ENCODE results near the gene PSAT1.

Gene PSAT1

DNA sequence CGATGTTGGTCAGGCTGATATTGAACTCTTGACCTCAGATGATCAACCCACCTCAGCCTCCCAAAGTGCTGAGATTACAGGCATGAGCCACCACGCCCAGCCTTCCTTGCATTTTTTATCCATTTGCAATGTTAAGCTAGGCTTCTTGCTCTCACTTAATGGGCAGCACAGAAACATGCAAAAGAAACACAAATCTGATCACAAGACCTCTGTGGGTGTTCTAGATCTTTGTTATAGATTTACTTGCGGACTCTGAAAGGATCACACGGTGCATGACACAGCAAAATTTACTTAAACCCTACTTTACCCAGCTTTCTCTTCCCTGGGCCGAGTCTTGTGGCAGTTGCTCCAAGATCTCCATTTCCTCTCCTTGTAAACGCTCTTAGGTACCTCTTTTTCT, 71.3 kb downstream of the PSAT1 start:
- no peak overlapping the region for H2BK12ac ChIP-seq (ENCODE audit: low read length)
- no peak overlapping the region for H3K27ac ChIP-seq (ENCODE audit: low read depth, low read length)
- H3K36me3 ChIP-seq (ENCODE audit: control insufficient read depth in 1 of 2, insufficient read depth in 2 of 2, low read length in 2 of 2), result no peaks in the 10 kb centered on the region
- H4K91ac ChIP-seq (ENCODE audit: low read depth, low read length), result no peak overlapping the region
- no peak overlapping the region for H2AK5ac ChIP-seq (ENCODE audit: low read length)
- H3K9me3 ChIP-seq (ENCODE audit: insufficient read depth, low read depth, low read length), result no peaks in the 10 kb centered on the region
- no peak overlapping the region for H3K9ac ChIP-seq (ENCODE audit: low read length)
- no CpG with 5 or more reads among the region's 6 CpGs for WGBS (ENCODE audit: extremely low coverage, insufficient coverage, insufficient read length)
- no peak overlapping the region for H3K23ac ChIP-seq (ENCODE audit: low read length)
- no peak overlapping the region for H3K4me3 ChIP-seq (ENCODE audit: low read depth, low read length)
- H3K18ac ChIP-seq (ENCODE audit: low read length), result no peak overlapping the region
- H3K4me2 ChIP-seq (ENCODE audit: low read length), result no peak overlapping the region
- H3K4me1 ChIP-seq (ENCODE audit: control insufficient read depth in 1 of 2, insufficient read depth in 2 of 2, low read length in 2 of 2), result peaks cover 0 to 2% of the 10 kb centered on the region in 2 experiments
- H3K79me2 ChIP-seq (ENCODE audit: control insufficient read depth, insufficient read depth, low read length, poor library complexity), result no peaks in the 10 kb centered on the region
- no peaks in the 10 kb centered on the region for H3K27me3 ChIP-seq (ENCODE audit: insufficient read depth, low read length)
- H4K8ac ChIP-seq (ENCODE audit: low read depth, low read length), result no peak overlapping the region
- no peak overlapping the region for H3K4ac ChIP-seq (ENCODE audit: low read depth, low read length)
- H3K79me1 ChIP-seq (ENCODE audit: low read length), result no peaks in the 10 kb centered on the region
- H2BK5ac ChIP-seq (ENCODE audit: low read depth, low read length, poor library complexity), result no peak overlapping the region
- H4K12ac ChIP-seq (ENCODE audit: low read depth, low read length), result no peak overlapping the region
- no peak overlapping the region for H2AFZ ChIP-seq (ENCODE audit: insufficient read depth, low read length, poor library complexity)
- no peak overlapping the region for H3K14ac ChIP-seq (ENCODE audit: low read length)
- no peak for DNase-seq
- no peak overlapping the region for H2BK120ac ChIP-seq (ENCODE audit: insufficient read depth, low read length, poor library complexity)

DNA sequence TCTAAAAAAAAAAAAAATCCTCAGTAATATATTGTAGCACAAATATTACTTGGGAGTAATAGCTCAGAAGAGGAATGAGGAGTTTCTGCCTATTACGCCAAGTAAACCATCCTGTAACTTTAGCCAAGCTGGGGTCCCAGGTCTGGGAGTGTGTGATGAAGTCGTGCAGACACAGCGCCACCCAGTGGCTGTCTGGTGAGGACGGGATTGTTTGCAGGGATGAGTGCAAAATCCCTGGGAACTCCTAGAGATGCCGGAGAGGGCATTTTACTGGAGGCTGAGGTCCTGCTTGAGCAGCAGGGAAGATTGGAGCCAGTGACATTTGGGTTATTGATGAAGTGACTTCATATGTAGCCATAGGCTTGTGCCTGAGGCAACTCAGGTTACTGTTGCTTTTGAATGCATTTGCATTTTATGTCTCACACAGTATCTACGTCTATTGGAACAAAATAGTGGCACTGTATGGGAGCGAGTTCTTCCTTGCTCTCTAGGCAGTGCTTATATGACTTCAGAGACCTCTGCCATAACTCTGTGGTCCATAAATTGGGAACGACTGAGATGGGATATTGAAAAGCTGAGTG, 72.8 kb downstream of the PSAT1 start:
- no CpG with 5 or more reads among the region's 8 CpGs for WGBS (ENCODE audit: extremely low coverage, insufficient coverage, insufficient read length)
- H4K8ac ChIP-seq (ENCODE audit: low read depth, low read length), result no peak overlapping the region
- H3K79me1 ChIP-seq (ENCODE audit: low read length), result no peaks in the 10 kb centered on the region

DNA sequence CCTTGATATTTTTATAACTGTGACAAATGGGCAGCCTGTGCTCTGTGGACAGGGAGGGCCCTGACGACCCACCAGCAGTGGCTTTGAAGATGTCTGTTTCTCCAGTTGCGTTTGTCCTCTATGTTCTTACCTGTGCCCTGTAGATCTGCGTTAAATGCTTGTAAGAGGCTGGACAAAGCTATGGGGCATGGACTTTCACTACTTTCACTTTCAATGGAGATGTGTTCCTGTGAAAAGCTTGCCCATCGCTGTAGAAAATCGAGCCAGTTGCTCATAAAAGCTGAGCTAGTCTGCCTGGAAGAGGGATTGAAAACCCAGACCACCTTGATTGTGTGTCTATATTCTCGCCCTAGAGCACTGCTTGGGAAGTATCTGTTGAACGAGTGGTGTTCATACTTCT, 74.1 kb downstream of the PSAT1 start:
- Histone ChIP-seq H4K91ac (ENCODE audit: low read depth, low read length) (no peak overlapping the region), H2BK120ac (ENCODE audit: insufficient read depth, low read length, poor library complexity) (no peak overlapping the region), H3K23ac (ENCODE audit: low read length) (no peak overlapping the region), H3K14ac (ENCODE audit: low read length) (peak overlapping the region; percentile 32), H3K9ac (ENCODE audit: low read length) (no peak overlapping the region), H3K4me2 (ENCODE audit: low read length) (no peak overlapping the region), H3K27me3 (ENCODE audit: insufficient read depth, low read length) (no peaks in the 10 kb centered on the region), H2AFZ (ENCODE audit: insufficient read depth, low read length, poor library complexity) (no peak overlapping the region), H3K79me1 (ENCODE audit: low read length) (no peaks in the 10 kb centered on the region), H2AK5ac (ENCODE audit: low read length) (no peak overlapping the region), H3K18ac (ENCODE audit: low read length) (no peak overlapping the region), H3K9me3 (ENCODE audit: insufficient read depth, low read depth, low read length) (no peaks in the 10 kb centered on the region), H4K12ac (ENCODE audit: low read depth, low read length) (no peak overlapping the region), H3K79me2 (ENCODE audit: control insufficient read depth, insufficient read depth, low read length, poor library complexity) (no peaks in the 10 kb centered on the region), H3K27ac (ENCODE audit: low read depth, low read length) (no peak overlapping the region), H3K4me1 (ENCODE audit: control insufficient read depth in 1 of 2, insufficient read depth in 2 of 2, low read length in 2 of 2) (no peaks in the 10 kb centered on the region), H2BK12ac (ENCODE audit: low read length) (no peak overlapping the region), H4K8ac (ENCODE audit: low read depth, low read length) (no peak overlapping the region), H3K36me3 (ENCODE audit: control insufficient read depth in 1 of 2, insufficient read depth in 2 of 2, low read length in 2 of 2) (no peaks in the 10 kb centered on the region), H3K4me3 (ENCODE audit: low read depth, low read length) (no peak overlapping the region), H3K4ac (ENCODE audit: low read depth, low read length) (no peak overlapping the region), H2BK5ac (ENCODE audit: low read depth, low read length, poor library complexity) (no peak overlapping the region)
- DNase-seq, result no peak
- WGBS (ENCODE audit: extremely low coverage, insufficient coverage, insufficient read length), result no CpG with 5 or more reads among the region's 7 CpGs

More for the DNA sequence above, 72.8 kb downstream of the PSAT1 start:
- H3K27me3 ChIP-seq (ENCODE audit: insufficient read depth, low read length), result no peaks in the 10 kb centered on the region
- no peak overlapping the region for H3K14ac ChIP-seq (ENCODE audit: low read length)
- H3K4me3 ChIP-seq (ENCODE audit: low read depth, low read length), result no peak overlapping the region
- no peaks in the 10 kb centered on the region for H3K36me3 ChIP-seq (ENCODE audit: control insufficient read depth in 1 of 2, insufficient read depth in 2 of 2, low read length in 2 of 2)
- H2AFZ ChIP-seq (ENCODE audit: insufficient read depth, low read length, poor library complexity), result no peak overlapping the region
- peak overlapping the region; percentile 68 for H2BK12ac ChIP-seq (ENCODE audit: low read length)
- H3K79me2 ChIP-seq (ENCODE audit: control insufficient read depth, insufficient read depth, low read length, poor library complexity), result no peaks in the 10 kb centered on the region
- no peak overlapping the region for H3K4me2 ChIP-seq (ENCODE audit: low read length)
- no peak overlapping the region for H4K12ac ChIP-seq (ENCODE audit: low read depth, low read length)
- H2BK120ac ChIP-seq (ENCODE audit: insufficient read depth, low read length, poor library complexity), result no peak overlapping the region
- H3K4ac ChIP-seq (ENCODE audit: low read depth, low read length), result no peak overlapping the region
- no peaks in the 10 kb centered on the region for H3K4me1 ChIP-seq (ENCODE audit: control insufficient read depth in 1 of 2, insufficient read depth in 2 of 2, low read length in 2 of 2)
- DNase-seq, result peak; percentile 61 to 83
- H3K9me3 ChIP-seq (ENCODE audit: insufficient read depth, low read depth, low read length), result no peaks in the 10 kb centered on the region
- no peak overlapping the region for H4K91ac ChIP-seq (ENCODE audit: low read depth, low read length)
- H3K18ac ChIP-seq (ENCODE audit: low read length), result no peak overlapping the region
- H3K23ac ChIP-seq (ENCODE audit: low read length), result no peak overlapping the region
- H3K9ac ChIP-seq (ENCODE audit: low read length), result no peak overlapping the region
- no peak overlapping the region for H2BK5ac ChIP-seq (ENCODE audit: low read depth, low read length, poor library complexity)
- no peak overlapping the region for H2AK5ac ChIP-seq (ENCODE audit: low read length)
- no peak overlapping the region for H3K27ac ChIP-seq (ENCODE audit: low read depth, low read length)

DNA sequence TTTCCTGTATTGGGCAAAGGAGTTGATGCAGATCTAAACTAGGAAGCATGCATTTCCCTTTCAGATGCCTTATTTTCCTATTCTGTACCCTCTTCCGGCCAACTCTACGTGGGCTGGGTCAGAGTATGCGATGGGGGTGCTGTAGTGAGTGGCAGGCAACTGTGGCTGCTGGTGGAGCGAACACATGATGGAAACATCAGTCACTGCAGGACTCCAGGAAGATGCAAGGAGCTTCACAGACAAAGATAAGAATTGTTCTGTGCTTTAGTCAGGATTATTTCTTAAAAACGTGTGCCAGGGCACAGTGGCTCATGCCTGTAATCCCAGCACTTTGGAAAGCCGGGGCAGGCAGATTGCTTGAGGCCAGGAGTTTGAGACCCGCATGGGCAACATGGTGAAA, 75.1 kb downstream of the PSAT1 start:
- H2BK120ac ChIP-seq (ENCODE audit: insufficient read depth, low read length, poor library complexity), result no peak overlapping the region
- no peak overlapping the region for H2BK5ac ChIP-seq (ENCODE audit: low read depth, low read length, poor library complexity)
- H3K14ac ChIP-seq (ENCODE audit: low read length), result no peak overlapping the region
- H3K4ac ChIP-seq (ENCODE audit: low read depth, low read length), result no peak overlapping the region
- H2BK12ac ChIP-seq (ENCODE audit: low read length), result peak overlapping the region; percentile 9
- H3K4me1 ChIP-seq (ENCODE audit: control insufficient read depth in 1 of 2, insufficient read depth in 2 of 2, low read length in 2 of 2), result no peaks in the 10 kb centered on the region
- H4K8ac ChIP-seq (ENCODE audit: low read depth, low read length), result no peak overlapping the region
- no peak overlapping the region for H3K23ac ChIP-seq (ENCODE audit: low read length)
- H3K18ac ChIP-seq (ENCODE audit: low read length), result no peak overlapping the region
- no peaks in the 10 kb centered on the region for H3K79me2 ChIP-seq (ENCODE audit: control insufficient read depth, insufficient read depth, low read length, poor library complexity)
- H2AK5ac ChIP-seq (ENCODE audit: low read length), result no peak overlapping the region
- no peak overlapping the region for H3K4me2 ChIP-seq (ENCODE audit: low read length)
- H3K36me3 ChIP-seq (ENCODE audit: control insufficient read depth in 1 of 2, insufficient read depth in 2 of 2, low read length in 2 of 2), result no peaks in the 10 kb centered on the region
- H3K9ac ChIP-seq (ENCODE audit: low read length), result no peak overlapping the region
- no CpG with 5 or more reads among the region's 7 CpGs for whole genome bisulfite sequencing (ENCODE audit: extremely low coverage, insufficient coverage, insufficient read length)
- H3K27ac ChIP-seq (ENCODE audit: low read depth, low read length), result no peak overlapping the region
- H4K91ac ChIP-seq (ENCODE audit: low read depth, low read length), result no peak overlapping the region
- H2AFZ ChIP-seq (ENCODE audit: insufficient read depth, low read length, poor library complexity), result no peak overlapping the region
- no peaks in the 10 kb centered on the region for H3K27me3 ChIP-seq (ENCODE audit: insufficient read depth, low read length)
- no peak overlapping the region for H4K12ac ChIP-seq (ENCODE audit: low read depth, low read length)
- DNase-seq, result no peak
- H3K4me3 ChIP-seq (ENCODE audit: low read depth, low read length), result peak overlapping the region; percentile 18
- no peaks in the 10 kb centered on the region for H3K9me3 ChIP-seq (ENCODE audit: insufficient read depth, low read depth, low read length)
- H3K79me1 ChIP-seq (ENCODE audit: low read length), result no peaks in the 10 kb centered on the region
